ENCODE data around the gene TBC1D24. TPM values are rescaled to one million over a fixed set of nuclear protein-coding genes. Genes with fewer than 3 reads are reported as not detected.

The TBC1D24 gene
- total RNA-seq, 120 experiments from 2014 or later = 27.5 to 97.0 (median 62.6) TPM

Small RNAs within 50 kb of the gene (microRNA-seq; reads per million reads assigned to microRNA genes)
- 0 to 1.0 (median 0) reads per million in 43 experiments for gene MIR3178
- gene MIR6767 = 0 to 3.0 (median 0) reads per million in 43 experiments
- 0 to 0.58 (median 0) reads per million in 43 experiments for gene MIR6768

Other genes with a start within 250 kb of the TBC1D24 start
- 10 to 100 TPM in 40 of 120 experiments, 1 to 10 TPM in 80; 2.9 to 21.6 (median 8.2) TPM for gene DNASE1L2, start 238.7 kb upstream of the TBC1D24 start, total RNA-seq
- gene ECI1, start 223.5 kb upstream of the TBC1D24 start, total RNA-seq = 10 to 100 TPM; 24.9 to 65.0 (median 34.8) TPM
- 100 to 1,000 TPM; 162 to 285 (median 225) TPM for gene RNPS1, start 207.0 kb upstream of the TBC1D24 start, total RNA-seq
- 100 to 1,000 TPM in 77 of 120 experiments, 10 to 100 TPM in 43; 75.2 to 141 (median 103) TPM for gene ABCA3, start 134.4 kb upstream of the TBC1D24 start, total RNA-seq
- 10 to 100 TPM in 29 of 120 experiments, 1 to 10 TPM in 91; 3.8 to 15.4 (median 8.3) TPM for gene CCNF, start 45.7 kb upstream of the TBC1D24 start, total RNA-seq
- 10 to 100 TPM in 3 of 120 experiments, 1 to 10 TPM in 117; 1.9 to 10.8 (median 5.0) TPM for gene TEDC2, start 15.0 kb upstream of the TBC1D24 start, total RNA-seq
- 1 to 10 TPM in 106 of 120 experiments, under 1 TPM in 13, not detected in 1; 0.48 to 4.0 (median 1.6) TPM for gene NTN3, start 3.8 kb upstream of the TBC1D24 start, total RNA-seq
- 100 to 1,000 TPM; 283 to 670 (median 496) TPM for gene ATP6V0C, start 38.8 kb downstream of the TBC1D24 start, total RNA-seq
- gene AMDHD2, start 45.2 kb downstream of the TBC1D24 start, total RNA-seq = 10 to 100 TPM; 26.9 to 73.4 (median 42.9) TPM
- gene CEMP1, start 56.3 kb downstream of the TBC1D24 start, total RNA-seq = 1 to 10 TPM in 12 of 120 experiments, under 1 TPM in 39, not detected in 69; 0.32 to 1.7 (median 0.77) TPM
- gene PDPK1, start 62.9 kb downstream of the TBC1D24 start, total RNA-seq = 100 to 1,000 TPM in 95 of 120 experiments, 10 to 100 TPM in 25; 75.2 to 164 (median 115) TPM
- gene KCTD5, start 207.4 kb downstream of the TBC1D24 start, total RNA-seq = 10 to 100 TPM; 11.2 to 26.1 (median 16.7) TPM
- 1 to 10 TPM in 117 of 120 experiments, under 1 TPM in 3; 0.87 to 9.0 (median 2.6) TPM for gene PRSS27, start 245.1 kb downstream of the TBC1D24 start, total RNA-seq